Myocyte (in vitro differentiated cells): ENCODE results near the gene DCTD. TPM values are rescaled to one million over a fixed set of nuclear protein-coding genes. Genes with fewer than 3 reads are reported as not detected.

ENCODE experiments used
- DNase-seq: peaks from one replicate; pipeline ENCODE4 v3.0.0-alpha.2; 2012; ENCODE audit warnings: low read depth
- total RNA-seq: library from RNA; depleted of rRNA; stranded (reverse); fragments of >200 nt; gene quantifications from 2 replicates; pipeline ENCODE4 v1.2.3, GENCODE V29; 2014

Gene DCTD
- total RNA-seq, 1 donor from 2014 or later: 77.3 TPM

GRCh38 chr4:182874304-182874751 lies 42.9 kb downstream of the DCTD start:
- DNase-seq: no peak

GRCh38 chr4:182873726-182874125 lies 43.5 kb downstream of the DCTD start:
- no peak for DNase-seq

- no peak for DNase-seq
These were observed 43.9 kb downstream of the DCTD start for GRCh38 chr4:182873289-182873688.

GRCh38 chr4:182872886-182873285 lies 44.3 kb downstream of the DCTD start:
- DNase-seq: no peak

GRCh38 chr4:182871616-182872015 lies 45.6 kb downstream of the DCTD start:
- DNase-seq: no peak

GRCh38 chr4:182869697-182870096 lies 47.5 kb downstream of the DCTD start:
- peak; percentile 83 for DNase-seq

- no peak for DNase-seq
These were observed 50.4 kb downstream of the DCTD start for GRCh38 chr4:182866746-182867145.

GRCh38 chr4:182863501-182863900 lies 53.7 kb downstream of the DCTD start:
- no peak for DNase-seq

GRCh38 chr4:182862921-182863320 lies 54.3 kb downstream of the DCTD start:
- DNase-seq: no peak

GRCh38 chr4:182862141-182862875 lies 54.9 kb downstream of the DCTD start:
- DNase-seq: no peak

- DNase-seq: no peak
These were observed 55.8 kb downstream of the DCTD start for GRCh38 chr4:182861346-182861745.

GRCh38 chr4:182859730-182860129 lies 57.5 kb downstream of the DCTD start:
- DNase-seq: no peak

- DNase-seq: no peak
These were observed 58.5 kb downstream of the DCTD start for GRCh38 chr4:182858711-182859110.

GRCh38 chr4:182856862-182857261 lies 60.3 kb downstream of the DCTD start:
- no peak for DNase-seq

GRCh38 chr4:182855877-182856276 lies 61.3 kb downstream of the DCTD start:
- DNase-seq: no peak

- no peak for DNase-seq
These were observed 61.9 kb downstream of the DCTD start for GRCh38 chr4:182855312-182855711.

- DNase-seq: no peak
These were observed 62.7 kb downstream of the DCTD start for GRCh38 chr4:182854466-182854865.

- DNase-seq: no peak
These were observed 63.4 kb downstream of the DCTD start for GRCh38 chr4:182853731-182854330.

GRCh38 chr4:182848685-182849084 lies 68.5 kb downstream of the DCTD start:
- no peak for DNase-seq

GRCh38 chr4:182847576-182848450 lies 69.4 kb downstream of the DCTD start:
- no peak for DNase-seq

GRCh38 chr4:182846036-182846435 lies 71.2 kb downstream of the DCTD start:
- DNase-seq: no peak

- DNase-seq: no peak
These were observed 71.6 kb downstream of the DCTD start for GRCh38 chr4:182845618-182846017.
